ENCODE results near the gene HTR7. TPM values are rescaled to one million over a fixed set of nuclear protein-coding genes. Genes with fewer than 3 reads are reported as not detected.

The HTR7 gene
- total RNA-seq, 1 experiment from 2014 or later: 0.62 TPM

- ATAC-seq: no peak
- POLR2A ChIA-PET (ENCODE audit: unreplicated experiment): no interaction called here
- no peaks in the 10 kb centered on the region for H3K9me2 ChIP-seq (replicated peaks; ENCODE audit: low read length)
- no peak overlapping the region for H2AFZ ChIP-seq (ENCODE audit: low read length)
- no peaks in the 10 kb centered on the region for H4K20me1 ChIP-seq (ENCODE audit: low read length)
- no peak overlapping the region for H3K27ac ChIP-seq (ENCODE audit: low read length)
- H3K4me1 ChIP-seq (ENCODE audit: insufficient read depth, low read length): no peaks in the 10 kb centered on the region
- H3F3A ChIP-seq (ENCODE audit: low read length, unreplicated experiment): no peaks in the 10 kb centered on the region
- CTCF ChIA-PET: interaction anchor here (0.5 kb wide), 1 partner anchor 68 kb away, joined by 3 read pairs; no protein-coding TSS in a partner anchor
- DNase-seq: no peak
- no peaks in the 10 kb centered on the region for H3K27me3 ChIP-seq (ENCODE audit: low read length)
- no peak for TF ChIP-seq EZH2 (IDR thresholded peaks at IDR 0.05; ENCODE audit: low read length, unreplicated experiment)
- no peak for TF ChIP-seq EZH2phosphoT487 (IDR thresholded peaks at IDR 0.05; ENCODE audit: borderline replicate concordance, low read length)
- TF ChIP-seq, protein P1, sequence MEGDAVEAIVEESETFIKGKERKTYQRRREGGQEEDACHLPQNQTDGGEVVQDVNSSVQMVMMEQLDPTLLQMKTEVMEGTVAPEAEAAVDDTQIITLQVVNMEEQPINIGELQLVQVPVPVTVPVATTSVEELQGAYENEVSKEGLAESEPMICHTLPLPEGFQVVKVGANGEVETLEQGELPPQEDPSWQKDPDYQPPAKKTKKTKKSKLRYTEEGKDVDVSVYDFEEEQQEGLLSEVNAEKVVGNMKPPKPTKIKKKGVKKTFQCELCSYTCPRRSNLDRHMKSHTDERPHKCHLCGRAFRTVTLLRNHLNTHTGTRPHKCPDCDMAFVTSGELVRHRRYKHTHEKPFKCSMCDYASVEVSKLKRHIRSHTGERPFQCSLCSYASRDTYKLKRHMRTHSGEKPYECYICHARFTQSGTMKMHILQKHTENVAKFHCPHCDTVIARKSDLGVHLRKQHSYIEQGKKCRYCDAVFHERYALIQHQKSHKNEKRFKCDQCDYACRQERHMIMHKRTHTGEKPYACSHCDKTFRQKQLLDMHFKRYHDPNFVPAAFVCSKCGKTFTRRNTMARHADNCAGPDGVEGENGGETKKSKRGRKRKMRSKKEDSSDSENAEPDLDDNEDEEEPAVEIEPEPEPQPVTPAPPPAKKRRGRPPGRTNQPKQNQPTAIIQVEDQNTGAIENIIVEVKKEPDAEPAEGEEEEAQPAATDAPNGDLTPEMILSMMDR (conservative IDR thresholded peaks at IDR 0.05; ENCODE audit: low read depth, low read length): no peak
- H3K9ac ChIP-seq (ENCODE audit: low read length): no peak overlapping the region
- intact Hi-C loops (cut with micrococcal nuclease): no loop called here
- H3K9me3 ChIP-seq (ENCODE audit: low read length): no peaks in the 10 kb centered on the region
- H3K79me2 ChIP-seq (ENCODE audit: low read length): no peaks in the 10 kb centered on the region
- no peak overlapping the region for H3K4me3 ChIP-seq (ENCODE audit: low read length)
- no peak overlapping the region for H3K4me2 ChIP-seq (ENCODE audit: low read length)
- BruUV-seq (replicated peaks): no TSS peak
- no peaks in the 10 kb centered on the region for H3K36me3 ChIP-seq (ENCODE audit: low read depth, low read length)
Measured at GRCh38 chr10:90805206-90805605, 52.6 kb downstream of the HTR7 start.

- TF ChIP-seq EZH2phosphoT487 (IDR thresholded peaks at IDR 0.05; ENCODE audit: borderline replicate concordance, low read length) (no peak), EZH2 (IDR thresholded peaks at IDR 0.05; ENCODE audit: low read length, unreplicated experiment) (no peak)
- TF ChIP-seq, protein P1 (conservative IDR thresholded peaks at IDR 0.05; ENCODE audit: low read depth, low read length): no peak
- CTCF ChIA-PET: no interaction called here
- no peak for ATAC-seq
Measured at GRCh38 chr10:90804354-90804753, 53.5 kb downstream of the HTR7 start.

DNA sequence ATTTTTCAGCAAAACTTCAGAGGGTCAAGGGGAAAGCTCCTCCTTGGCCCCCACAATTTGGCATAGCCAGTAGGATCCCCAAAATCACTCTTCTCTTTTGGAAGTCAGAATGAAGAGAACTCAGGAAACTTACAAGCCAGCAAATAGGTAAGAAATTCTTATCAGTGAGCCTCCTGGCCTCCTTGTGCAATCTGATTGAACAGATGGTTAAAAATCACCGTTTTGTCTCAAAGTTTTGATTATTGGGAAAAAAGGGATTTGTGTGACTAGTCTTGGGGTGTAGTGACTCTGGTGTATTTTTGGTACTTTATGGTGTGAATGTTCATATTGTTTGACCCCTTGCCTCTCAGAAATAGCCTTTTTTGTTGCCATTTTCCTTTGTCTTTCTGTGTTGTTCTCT lies 56.2 kb downstream of the HTR7 start:
- TF ChIP-seq EZH2 (IDR thresholded peaks at IDR 0.05; ENCODE audit: low read length, unreplicated experiment) (no peak), EZH2phosphoT487 (IDR thresholded peaks at IDR 0.05; ENCODE audit: borderline replicate concordance, low read length) (no peak)
- TF ChIP-seq, protein P1 (conservative IDR thresholded peaks at IDR 0.05; ENCODE audit: low read depth, low read length): no peak
- DNase-seq (no peak), ATAC-seq (no peak)
- H3K36me3 ChIP-seq (ENCODE audit: low read depth, low read length): no peaks in the 10 kb centered on the region
- H3K9me3 ChIP-seq (ENCODE audit: low read length): no peaks in the 10 kb centered on the region
- H3K9me2 ChIP-seq (replicated peaks; ENCODE audit: low read length): no peaks in the 10 kb centered on the region
- no peak overlapping the region for H2AFZ ChIP-seq (ENCODE audit: low read length)
- no peak overlapping the region for H3K27ac ChIP-seq (ENCODE audit: low read length)
- no peaks in the 10 kb centered on the region for H3F3A ChIP-seq (ENCODE audit: low read length, unreplicated experiment)
- BruUV-seq (replicated peaks): no TSS peak
- intact Hi-C loops (cut with micrococcal nuclease): no loop called here
- H3K9ac ChIP-seq (ENCODE audit: low read length): no peak overlapping the region
- H3K27me3 ChIP-seq (ENCODE audit: low read length): no peaks in the 10 kb centered on the region
- no peak overlapping the region for H3K4me2 ChIP-seq (ENCODE audit: low read length)
- no peaks in the 10 kb centered on the region for H4K20me1 ChIP-seq (ENCODE audit: low read length)
- no peak overlapping the region for H3K4me3 ChIP-seq (ENCODE audit: low read length)
- ChIA-PET CTCF (no interaction called here), POLR2A (ENCODE audit: unreplicated experiment) (no interaction called here)
- no peaks in the 10 kb centered on the region for H3K4me1 ChIP-seq (ENCODE audit: insufficient read depth, low read length)
- H3K79me2 ChIP-seq (ENCODE audit: low read length): no peaks in the 10 kb centered on the region

More at GRCh38 chr10:90804354-90804753, 53.5 kb downstream of the HTR7 start:
- no TSS peak for BruUV-seq (replicated peaks)
- H2AFZ ChIP-seq (ENCODE audit: low read length): no peak overlapping the region
- no peaks in the 10 kb centered on the region for H3K9me2 ChIP-seq (replicated peaks; ENCODE audit: low read length)
- no peaks in the 10 kb centered on the region for H3K79me2 ChIP-seq (ENCODE audit: low read length)
- no peak overlapping the region for H3K4me2 ChIP-seq (ENCODE audit: low read length)
- no peak overlapping the region for H3K9ac ChIP-seq (ENCODE audit: low read length)
- H3K9me3 ChIP-seq (ENCODE audit: low read length): no peaks in the 10 kb centered on the region
- no peaks in the 10 kb centered on the region for H3K36me3 ChIP-seq (ENCODE audit: low read depth, low read length)
- H3F3A ChIP-seq (ENCODE audit: low read length, unreplicated experiment): no peaks in the 10 kb centered on the region
- H3K27me3 ChIP-seq (ENCODE audit: low read length): no peaks in the 10 kb centered on the region
- POLR2A ChIA-PET (ENCODE audit: unreplicated experiment): interaction anchor here (0.6 kb wide), 1 partner anchor 358 kb away, joined by 14 read pairs; no protein-coding TSS in a partner anchor
- DNase-seq: no peak
- H3K4me3 ChIP-seq (ENCODE audit: low read length): no peak overlapping the region
- no peaks in the 10 kb centered on the region for H4K20me1 ChIP-seq (ENCODE audit: low read length)
- H3K27ac ChIP-seq (ENCODE audit: low read length): no peak overlapping the region
- no peaks in the 10 kb centered on the region for H3K4me1 ChIP-seq (ENCODE audit: insufficient read depth, low read length)
- intact Hi-C loops (cut with micrococcal nuclease): no loop called here

Data from PC-3 (cell line).